ENCODE results near the gene MYL3.

MYL3 gene

DNA sequence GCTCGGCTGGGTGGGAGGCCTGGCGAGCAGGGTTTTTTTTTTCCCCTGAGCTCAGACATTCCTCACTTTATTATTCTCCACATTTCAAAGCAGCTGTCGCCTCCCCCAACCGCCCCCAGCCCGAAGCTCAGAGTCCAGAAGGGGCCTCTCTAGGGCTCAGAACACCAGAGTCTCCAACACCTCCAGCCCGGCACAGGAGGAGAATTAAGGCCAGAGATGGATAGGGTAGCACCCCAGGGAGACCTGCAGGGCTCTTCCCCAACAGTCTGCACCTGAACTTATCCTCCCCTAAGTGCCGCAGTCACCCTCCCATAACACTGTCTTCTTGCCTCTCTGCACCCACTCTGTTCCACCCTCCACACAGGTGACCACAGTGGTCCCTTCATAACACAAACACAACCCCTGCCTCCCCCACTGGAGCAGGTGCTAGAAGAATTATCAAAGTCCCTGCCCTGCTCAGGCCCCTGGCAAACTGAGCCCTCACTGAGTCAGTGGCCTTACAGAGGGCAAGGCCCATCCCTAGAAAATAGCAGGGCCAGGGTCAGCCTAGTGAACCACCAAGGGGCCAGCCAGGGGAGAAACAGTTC, 14.1 kb downstream of the MYL3 start:
- Mint-ChIP-seq H3K9me3 (no peaks in the 10 kb centered on the region), H3K4me1 (peaks cover 8% of the 10 kb centered on the region)
- no peak for ATAC-seq (ENCODE audit: low read depth)

GRCh38 chr3:46848271-46849044, 14.8 kb downstream of the MYL3 start:
- Mint-ChIP-seq H3K27me3 (no peaks in the 10 kb centered on the region), H3K4me3 (no peak overlapping the region), H3K4me1 (peaks cover 8% of the 10 kb centered on the region), H3K9me3 (no peaks in the 10 kb centered on the region), H3K36me3 (no peaks in the 10 kb centered on the region), H3K27ac (no peak overlapping the region)
- ATAC-seq (ENCODE audit: low read depth) (no peak), DNase-seq (ENCODE audit: low spot score in 2 of 2) (no peak)

More for the DNA sequence above, 14.1 kb downstream of the MYL3 start:
- no peaks in the 10 kb centered on the region for H3K36me3 Mint-ChIP-seq
- H3K27ac Mint-ChIP-seq: no peak overlapping the region
- no peak overlapping the region for H3K4me3 Mint-ChIP-seq
- no peak for DNase-seq (ENCODE audit: low spot score in 2 of 2)
- H3K27me3 Mint-ChIP-seq: no peaks in the 10 kb centered on the region

GRCh38 chr3:46847744-46848143, 15.5 kb downstream of the MYL3 start:
- Mint-ChIP-seq H3K4me3 (no peak overlapping the region), H3K27ac (no peak overlapping the region)

GRCh38 chr3:46846624-46847542, 16.4 kb downstream of the MYL3 start:
- ATAC-seq (ENCODE audit: low read depth): no peak
- Mint-ChIP-seq H3K27me3 (no peaks in the 10 kb centered on the region), H3K27ac (no peak overlapping the region), H3K36me3 (no peaks in the 10 kb centered on the region), H3K9me3 (peaks cover 2% of the 10 kb centered on the region), H3K4me3 (peak overlapping the region; percentile 95), H3K4me1 (peaks cover 8% of the 10 kb centered on the region)
- DNase-seq (ENCODE audit: low spot score in 2 of 2): no peak

More at GRCh38 chr3:46847744-46848143, 15.5 kb downstream of the MYL3 start:
- DNase-seq (ENCODE audit: low spot score in 2 of 2) (no peak), ATAC-seq (ENCODE audit: low read depth) (no peak)
- no peaks in the 10 kb centered on the region for H3K36me3 Mint-ChIP-seq
- H3K9me3 Mint-ChIP-seq: peaks cover 2% of the 10 kb centered on the region
- peaks cover 8% of the 10 kb centered on the region for H3K4me1 Mint-ChIP-seq
- no peaks in the 10 kb centered on the region for H3K27me3 Mint-ChIP-seq

- peak; percentile 92 for ATAC-seq (ENCODE audit: low read depth)
- Mint-ChIP-seq H3K9me3 (peaks cover 7% of the 10 kb centered on the region), H3K4me3 (peak overlapping the region; percentile 95), H3K36me3 (peaks cover 3% of the 10 kb centered on the region), H3K27me3 (no peaks in the 10 kb centered on the region), H3K4me1 (peaks cover 8% of the 10 kb centered on the region), H3K27ac (peak overlapping the region; percentile 82)
- peak; percentile 75 to 83 for DNase-seq (ENCODE audit: low spot score in 2 of 2)
Observed at GRCh38 chr3:46845860-46846623, 17.2 kb downstream of the MYL3 start.

DNA sequence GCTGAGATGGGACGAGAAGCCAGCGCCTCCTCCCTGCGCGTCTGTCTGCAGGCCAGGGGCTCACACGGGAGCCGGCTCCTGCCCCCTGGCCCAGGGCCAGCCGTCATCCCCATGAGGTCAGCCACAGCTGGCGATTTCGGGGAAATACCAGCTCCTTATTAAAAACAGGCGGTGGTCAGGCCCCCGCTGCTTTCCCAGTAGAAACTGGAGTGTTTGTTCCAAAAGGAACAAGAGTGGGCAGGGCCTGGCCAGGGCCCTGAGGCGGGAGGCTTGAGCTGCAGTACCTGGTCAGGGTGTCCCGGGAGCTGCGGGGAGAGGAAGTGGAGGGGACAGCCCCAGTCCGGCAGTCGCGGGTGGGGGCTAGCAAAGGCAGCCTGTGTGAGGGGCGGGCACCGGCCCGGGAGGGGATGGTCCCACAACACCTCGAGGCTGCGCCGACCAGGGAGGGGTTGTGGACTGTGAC, 17.8 kb downstream of the MYL3 start:
- H3K27ac Mint-ChIP-seq: peak overlapping the region; percentile 82
- H3K4me1 Mint-ChIP-seq: peaks cover 8% of the 10 kb centered on the region
- no peaks in the 10 kb centered on the region for H3K27me3 Mint-ChIP-seq
- H3K4me3 Mint-ChIP-seq: peak overlapping the region; percentile 95
- peaks cover 5% of the 10 kb centered on the region for H3K36me3 Mint-ChIP-seq
- no peak for DNase-seq (ENCODE audit: low spot score in 2 of 2)
- peaks cover 9% of the 10 kb centered on the region for H3K9me3 Mint-ChIP-seq
- ATAC-seq (ENCODE audit: low read depth): no peak

DNA sequence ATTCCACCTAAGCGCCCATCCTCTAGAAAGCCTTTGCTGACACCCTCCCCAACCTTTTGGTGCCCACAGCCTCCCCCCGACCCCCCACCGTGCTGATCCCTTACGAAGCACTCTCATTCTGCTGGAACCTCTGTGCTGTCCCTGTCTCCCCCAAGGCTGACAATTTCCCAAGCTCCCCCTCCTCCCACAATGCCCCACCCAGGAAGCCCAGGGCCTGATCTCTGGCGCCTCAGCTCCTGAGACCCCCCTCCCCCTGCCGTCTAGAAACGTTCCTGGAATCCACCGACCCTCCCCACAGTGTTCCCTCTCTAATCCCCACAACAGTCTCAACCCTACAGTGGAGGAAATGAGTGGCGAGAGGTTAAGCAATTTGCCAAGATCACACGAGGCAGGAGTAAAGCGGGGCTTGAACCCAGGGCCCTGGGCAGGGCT, 18.3 kb downstream of the MYL3 start:
- no peak for ATAC-seq (ENCODE audit: low read depth)
- peak overlapping the region; percentile 82 for H3K27ac Mint-ChIP-seq
- H3K4me3 Mint-ChIP-seq: peak overlapping the region; percentile 95
- peaks cover 8% of the 10 kb centered on the region for H3K4me1 Mint-ChIP-seq
- peaks cover 9% of the 10 kb centered on the region for H3K36me3 Mint-ChIP-seq
- no peaks in the 10 kb centered on the region for H3K27me3 Mint-ChIP-seq
- DNase-seq (ENCODE audit: low spot score in 2 of 2): peak in 1 of 2 donors; percentile 8
- H3K9me3 Mint-ChIP-seq: peaks cover 14% of the 10 kb centered on the region

- H3K9me3 Mint-ChIP-seq: peaks cover 14% of the 10 kb centered on the region
- ATAC-seq (ENCODE audit: low read depth): no peak
- no peak overlapping the region for H3K27ac Mint-ChIP-seq
- H3K36me3 Mint-ChIP-seq: peaks cover 9% of the 10 kb centered on the region
- peaks cover 8% of the 10 kb centered on the region for H3K4me1 Mint-ChIP-seq
- H3K4me3 Mint-ChIP-seq: peak overlapping the region; percentile 49
- H3K27me3 Mint-ChIP-seq: no peaks in the 10 kb centered on the region
- DNase-seq (ENCODE audit: low spot score in 2 of 2): peak in 1 of 2 donors; percentile 9
Observed at GRCh38 chr3:46844397-46844796, 18.8 kb downstream of the MYL3 start.

DNA sequence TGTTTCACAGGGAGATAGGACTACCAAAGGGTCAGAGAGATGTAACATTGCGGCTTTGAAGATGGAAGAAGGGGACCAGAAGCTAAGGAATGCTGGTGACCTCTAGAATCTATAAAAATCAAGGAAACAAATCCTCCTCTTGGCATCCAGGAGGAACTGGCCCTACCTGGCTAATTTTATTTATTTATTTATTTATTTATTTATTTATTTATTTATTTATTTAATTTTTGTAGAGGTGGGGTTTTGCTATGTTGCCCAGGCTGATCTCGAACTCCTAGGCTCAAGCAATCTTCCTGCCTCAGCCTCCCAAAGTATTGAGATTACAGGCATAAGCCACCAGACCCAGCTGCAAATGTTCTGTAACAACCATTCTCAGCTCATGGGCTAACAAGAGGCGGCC, 19.7 kb downstream of the MYL3 start:
- DNase-seq (ENCODE audit: low spot score in 2 of 2) (no peak), ATAC-seq (ENCODE audit: low read depth) (no peak)
- Mint-ChIP-seq H3K36me3 (peaks cover 11% of the 10 kb centered on the region), H3K4me3 (no peak overlapping the region), H3K9me3 (peaks cover 20% of the 10 kb centered on the region), H3K27ac (no peak overlapping the region), H3K27me3 (no peaks in the 10 kb centered on the region), H3K4me1 (peaks cover 8% of the 10 kb centered on the region)

DNA sequence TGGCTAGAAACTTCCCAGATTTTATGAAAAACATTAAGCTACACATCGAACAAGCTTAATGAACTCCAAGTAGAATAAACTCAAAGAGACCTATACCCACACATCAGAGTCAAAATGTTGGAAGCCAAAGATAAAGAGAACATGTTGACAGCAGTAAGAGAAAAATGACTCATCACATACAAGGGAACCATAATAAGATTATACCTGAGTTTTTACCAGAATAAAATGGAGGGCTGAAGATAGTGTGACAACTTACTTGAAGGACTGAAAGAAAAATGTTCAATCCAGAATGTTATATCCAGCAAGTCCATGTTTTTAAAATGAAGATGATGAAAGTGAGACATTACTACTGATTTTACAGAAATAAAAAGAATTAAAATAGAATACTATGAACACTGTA, 22.8 kb downstream of the MYL3 start:
- H3K9me3 Mint-ChIP-seq: peaks cover 29% of the 10 kb centered on the region

GRCh38 chr3:46838301-46838700, 24.9 kb downstream of the MYL3 start:
- no peak for DNase-seq (ENCODE audit: low spot score in 2 of 2)
- Mint-ChIP-seq H3K9me3 (peaks cover 29% of the 10 kb centered on the region), H3K4me1 (no peaks in the 10 kb centered on the region), H3K27ac (no peak overlapping the region), H3K4me3 (no peak overlapping the region), H3K36me3 (peaks cover 22% of the 10 kb centered on the region), H3K27me3 (no peaks in the 10 kb centered on the region)
- no peak for ATAC-seq (ENCODE audit: low read depth)

More for the DNA sequence above, 22.8 kb downstream of the MYL3 start:
- Mint-ChIP-seq H3K27me3 (no peaks in the 10 kb centered on the region), H3K27ac (no peak overlapping the region), H3K4me1 (peaks cover 3% of the 10 kb centered on the region), H3K36me3 (peaks cover 22% of the 10 kb centered on the region), H3K4me3 (no peak overlapping the region)
- no peak for ATAC-seq (ENCODE audit: low read depth)
- DNase-seq (ENCODE audit: low spot score in 2 of 2): no peak

DNA sequence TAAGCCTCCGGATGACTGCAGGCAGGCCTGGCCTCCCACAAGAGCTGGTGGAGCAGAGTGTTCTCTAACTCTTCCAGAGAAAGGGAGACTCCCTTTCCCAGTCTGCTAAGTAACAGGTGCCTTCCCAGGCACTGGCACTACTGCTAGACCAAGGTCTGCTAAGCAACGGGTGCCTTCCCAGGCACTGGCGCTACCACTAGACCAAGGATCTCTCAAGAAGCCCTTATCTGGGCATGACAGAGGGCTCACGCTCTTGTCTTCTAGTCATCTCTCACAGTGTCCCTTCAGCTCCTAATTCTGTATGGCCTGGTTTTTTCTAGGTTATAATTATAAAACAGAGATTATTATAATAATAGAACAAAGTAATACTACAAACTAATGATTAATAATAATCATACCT, 27.8 kb downstream of the MYL3 start:
- Mint-ChIP-seq H3K27ac (no peak overlapping the region), H3K27me3 (peaks cover 2% of the 10 kb centered on the region), H3K4me1 (no peaks in the 10 kb centered on the region), H3K9me3 (peaks cover 20% of the 10 kb centered on the region), H3K4me3 (no peak overlapping the region), H3K36me3 (peaks cover 19% of the 10 kb centered on the region)
- no peak for ATAC-seq (ENCODE audit: low read depth)
- DNase-seq (ENCODE audit: low spot score in 2 of 2): no peak

DNA sequence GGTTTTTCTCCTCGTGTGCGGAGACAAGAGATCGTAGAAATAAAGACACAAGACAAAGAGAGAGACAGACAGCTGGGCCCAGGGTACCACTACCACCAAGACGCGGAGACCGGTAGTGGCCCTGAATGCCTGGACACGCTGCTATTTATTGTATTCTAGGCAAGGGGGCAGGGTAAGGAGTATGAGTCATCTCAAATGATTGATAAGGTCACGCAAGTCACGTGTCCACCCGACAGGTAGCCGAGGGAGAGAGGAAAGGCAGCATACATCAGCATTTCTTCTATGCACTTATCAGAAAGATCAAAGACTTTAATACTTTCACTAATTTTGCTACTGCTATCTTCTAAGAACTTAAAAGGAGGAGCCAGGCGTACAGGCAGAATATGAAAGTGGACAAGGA, 28.2 kb downstream of the MYL3 start:
- H3K4me3 Mint-ChIP-seq: no peak overlapping the region
- no peak overlapping the region for H3K27ac Mint-ChIP-seq
- peaks cover 16% of the 10 kb centered on the region for H3K9me3 Mint-ChIP-seq
- ATAC-seq (ENCODE audit: low read depth): no peak
- peaks cover 14% of the 10 kb centered on the region for H3K36me3 Mint-ChIP-seq
- DNase-seq (ENCODE audit: low spot score in 2 of 2): no peak
- no peaks in the 10 kb centered on the region for H3K4me1 Mint-ChIP-seq
- H3K27me3 Mint-ChIP-seq: peaks cover 2% of the 10 kb centered on the region
